Measurements from ENCODE around the gene CYSRT1. TPM values are rescaled to one million over a fixed set of nuclear protein-coding genes. Genes with fewer than 3 reads are reported as not detected.

CYSRT1 gene
- total and polyA plus RNA-seq, 2 experiments from 2014 or later: 0.43 to 0.75 TPM

- no peak for DNase-seq
- Histone ChIP-seq H3K9me2 (ENCODE audit: insufficient read depth) (no peaks in the 10 kb centered on the region), H4K20me1 (ENCODE audit: insufficient read depth) (no peaks in the 10 kb centered on the region), H3K4me2 (ENCODE audit: unreplicated experiment) (no peak overlapping the region), H3K9me3 (ENCODE audit: low read depth) (no peaks in the 10 kb centered on the region), H3K4me3 (no peak overlapping the region), H3K4me1 (ENCODE audit: insufficient read depth) (peaks cover 12% of the 10 kb centered on the region), H3K27ac (no peak overlapping the region), H3F3A (ENCODE audit: insufficient read depth) (peaks cover 10% of the 10 kb centered on the region), H3K36me3 (ENCODE audit: low read depth) (no peaks in the 10 kb centered on the region), H2AFZ (no peak overlapping the region), H3K9ac (no peak overlapping the region), H3K79me2 (ENCODE audit: insufficient read depth) (peaks cover 83% of the 10 kb centered on the region), H3K27me3 (replicated peaks; ENCODE audit: insufficient read depth) (no peaks in the 10 kb centered on the region)
- TF ChIP-seq EZH2 (IDR thresholded peaks at IDR 0.05; ENCODE audit: insufficient read depth, poor library complexity, severe bottlenecking): no peak
- TF ChIP-seq EZH2phosphoT487 (IDR thresholded peaks at IDR 0.05; ENCODE audit: insufficient read depth, low read depth): no peak
- in situ Hi-C loops (cut with MboI): no loop called here
- WGBS, 2 experiments (ENCODE audit: low coverage in 1 of 2, low lambda C conversion rate in 2 of 2, missing lambda C conversion rate in 2 of 2): 82 to 86% methylated on average over 12 to 22 of the region's 22 CpGs
Observed at GRCh38 chr9:137191691-137192447, 33.1 kb upstream of the CYSRT1 start.

- in situ Hi-C loops (cut with MboI): no loop called here
- no peak for DNase-seq
- no peaks in the 10 kb centered on the region for H3K9me3 ChIP-seq (ENCODE audit: low read depth)
- peaks cover 83% of the 10 kb centered on the region for H3K79me2 ChIP-seq (ENCODE audit: insufficient read depth)
- H3K9ac ChIP-seq: no peak overlapping the region
- no peak overlapping the region for H3K27ac ChIP-seq
- H4K20me1 ChIP-seq (ENCODE audit: insufficient read depth): no peaks in the 10 kb centered on the region
- 77 to 90% methylated on average over 4 to 10 of the region's 10 CpGs for WGBS, 2 experiments (ENCODE audit: low coverage in 1 of 2, low lambda C conversion rate in 2 of 2, missing lambda C conversion rate in 2 of 2)
- no peaks in the 10 kb centered on the region for H3K9me2 ChIP-seq (ENCODE audit: insufficient read depth)
- no peaks in the 10 kb centered on the region for H3K27me3 ChIP-seq (replicated peaks; ENCODE audit: insufficient read depth)
- no peaks in the 10 kb centered on the region for H3K36me3 ChIP-seq (ENCODE audit: low read depth)
- H3K4me1 ChIP-seq (ENCODE audit: insufficient read depth): peaks cover 8% of the 10 kb centered on the region
- TF ChIP-seq EZH2phosphoT487 (IDR thresholded peaks at IDR 0.05; ENCODE audit: insufficient read depth, low read depth) (no peak), EZH2 (IDR thresholded peaks at IDR 0.05; ENCODE audit: insufficient read depth, poor library complexity, severe bottlenecking) (no peak)
- H2AFZ ChIP-seq: no peak overlapping the region
- H3K4me2 ChIP-seq (ENCODE audit: unreplicated experiment): no peak overlapping the region
- H3K4me3 ChIP-seq: no peak overlapping the region
- H3F3A ChIP-seq (ENCODE audit: insufficient read depth): peaks cover 10% of the 10 kb centered on the region
Observed at GRCh38 chr9:137192448-137192780, 32.6 kb upstream of the CYSRT1 start.

GRCh38 chr9:137192859-137193258 lies 32.1 kb upstream of the CYSRT1 start:
- no peak for DNase-seq
- Histone ChIP-seq H3K79me2 (ENCODE audit: insufficient read depth) (peaks cover 83% of the 10 kb centered on the region), H3K4me3 (no peak overlapping the region), H3K9me3 (ENCODE audit: low read depth) (no peaks in the 10 kb centered on the region), H3K27me3 (replicated peaks; ENCODE audit: insufficient read depth) (no peaks in the 10 kb centered on the region), H3K4me1 (ENCODE audit: insufficient read depth) (peaks cover 8% of the 10 kb centered on the region), H3K36me3 (ENCODE audit: low read depth) (no peaks in the 10 kb centered on the region), H3F3A (ENCODE audit: insufficient read depth) (peaks cover 10% of the 10 kb centered on the region), H3K9ac (no peak overlapping the region), H3K27ac (no peak overlapping the region), H2AFZ (no peak overlapping the region), H3K9me2 (ENCODE audit: insufficient read depth) (no peaks in the 10 kb centered on the region), H4K20me1 (ENCODE audit: insufficient read depth) (no peaks in the 10 kb centered on the region), H3K4me2 (ENCODE audit: unreplicated experiment) (no peak overlapping the region)
- TF ChIP-seq EZH2phosphoT487 (IDR thresholded peaks at IDR 0.05; ENCODE audit: insufficient read depth, low read depth) (no peak), EZH2 (IDR thresholded peaks at IDR 0.05; ENCODE audit: insufficient read depth, poor library complexity, severe bottlenecking) (no peak)
- in situ Hi-C loops (cut with MboI): no loop called here
- 45 to 51% methylated on average over 2 of the region's 2 CpGs for WGBS, 2 experiments (ENCODE audit: low coverage in 1 of 2, low lambda C conversion rate in 2 of 2, missing lambda C conversion rate in 2 of 2)

GRCh38 chr9:137193771-137194170 lies 31.2 kb upstream of the CYSRT1 start:
- H3K4me2 ChIP-seq (ENCODE audit: unreplicated experiment): no peak overlapping the region
- peaks cover 10% of the 10 kb centered on the region for H3F3A ChIP-seq (ENCODE audit: insufficient read depth)
- no peak overlapping the region for H3K4me3 ChIP-seq
- no peaks in the 10 kb centered on the region for H3K9me3 ChIP-seq (ENCODE audit: low read depth)
- no peak for DNase-seq
- in situ Hi-C loops (cut with MboI): no loop called here
- H3K36me3 ChIP-seq (ENCODE audit: low read depth): no peaks in the 10 kb centered on the region
- no peak overlapping the region for H3K9ac ChIP-seq
- H3K4me1 ChIP-seq (ENCODE audit: insufficient read depth): peaks cover 14% of the 10 kb centered on the region
- no peaks in the 10 kb centered on the region for H3K27me3 ChIP-seq (replicated peaks; ENCODE audit: insufficient read depth)
- WGBS, 2 experiments (ENCODE audit: low coverage in 1 of 2, low lambda C conversion rate in 2 of 2, missing lambda C conversion rate in 2 of 2): 79 to 80% methylated on average over 11 to 14 of the region's 14 CpGs
- no peaks in the 10 kb centered on the region for H4K20me1 ChIP-seq (ENCODE audit: insufficient read depth)
- no peaks in the 10 kb centered on the region for H3K9me2 ChIP-seq (ENCODE audit: insufficient read depth)
- TF ChIP-seq EZH2 (IDR thresholded peaks at IDR 0.05; ENCODE audit: insufficient read depth, poor library complexity, severe bottlenecking): no peak
- no peak for TF ChIP-seq EZH2phosphoT487 (IDR thresholded peaks at IDR 0.05; ENCODE audit: insufficient read depth, low read depth)
- H2AFZ ChIP-seq: no peak overlapping the region
- peaks cover 89% of the 10 kb centered on the region for H3K79me2 ChIP-seq (ENCODE audit: insufficient read depth)
- no peak overlapping the region for H3K27ac ChIP-seq

All from GM23248 (cell line).